Muscle of arm (tissue), 12 donors: ENCODE results near the gene TMEM132D. TPM values are rescaled to one million over a fixed set of nuclear protein-coding genes. Genes with fewer than 3 reads are reported as not detected.

Experiments
- DNase-seq: peaks from one replicate; pipeline ENCODE4 v3.0.0-alpha.2; 2013
- polyA plus RNA-seq, 12 donors: library from polyadenylated mRNA; unstranded; fragments of 120-200 nt; gene quantifications; one replicate each; pipeline ENCODE4 v1.2.1, GENCODE V29; 2013; ENCODE audit not compliant: insufficient read length in 12 of 12

Gene TMEM132D
- polyA plus RNA-seq, 12 donors, result 0.30 to 1.0 (median 0.59) TPM; not detected in 2

GRCh38 chr12:129184127-129184928 lies 719.5 kb downstream of the TMEM132D start:
- no peak for DNase-seq

- DNase-seq, result no peak
These were observed 723.8 kb downstream of the TMEM132D start for GRCh38 chr12:129179941-129180553.

- DNase-seq, result no peak
These were observed 733.9 kb downstream of the TMEM132D start for GRCh38 chr12:129169928-129170327.

- DNase-seq, result no peak
These were observed 740.0 kb downstream of the TMEM132D start for GRCh38 chr12:129163861-129164260.

GRCh38 chr12:129163461-129163860 lies 740.4 kb downstream of the TMEM132D start:
- no peak for DNase-seq

- DNase-seq, result no peak
These were observed 741.0 kb downstream of the TMEM132D start for GRCh38 chr12:129162805-129163204.

- no peak for DNase-seq
These were observed 742.3 kb downstream of the TMEM132D start for GRCh38 chr12:129161511-129161910.

GRCh38 chr12:129160282-129160681 lies 743.5 kb downstream of the TMEM132D start:
- no peak for DNase-seq

- DNase-seq, result no peak
These were observed 751.3 kb downstream of the TMEM132D start for GRCh38 chr12:129152351-129153104.

- no peak for DNase-seq
These were observed 753.1 kb downstream of the TMEM132D start for GRCh38 chr12:129150721-129151120.

- DNase-seq, result peak; percentile 8
These were observed 758.4 kb downstream of the TMEM132D start for GRCh38 chr12:129145381-129145780.

GRCh38 chr12:129138776-129139175 lies 765.0 kb downstream of the TMEM132D start:
- DNase-seq, result no peak

- DNase-seq, result no peak
These were observed 767.0 kb downstream of the TMEM132D start for GRCh38 chr12:129136694-129137325.

GRCh38 chr12:129127771-129128170 lies 776.1 kb downstream of the TMEM132D start:
- DNase-seq, result no peak

GRCh38 chr12:129127211-129127610 lies 776.6 kb downstream of the TMEM132D start:
- DNase-seq, result no peak

- peak; percentile 18 for DNase-seq
These were observed 784.3 kb downstream of the TMEM132D start for GRCh38 chr12:129119537-129119936.

GRCh38 chr12:129115558-129115957 lies 788.3 kb downstream of the TMEM132D start:
- DNase-seq, result no peak

GRCh38 chr12:129110575-129110974 lies 793.2 kb downstream of the TMEM132D start:
- DNase-seq, result no peak

GRCh38 chr12:129109174-129110001 lies 794.4 kb downstream of the TMEM132D start:
- no peak for DNase-seq

GRCh38 chr12:129106772-129107171 lies 797.1 kb downstream of the TMEM132D start:
- DNase-seq, result no peak

- DNase-seq, result peak; percentile 7
These were observed 800.6 kb downstream of the TMEM132D start for GRCh38 chr12:129103231-129103630.
